CD4-positive, alpha-beta memory T cell (primary cell): ENCODE results near the gene SNX9. TPM values are rescaled to one million over a fixed set of nuclear protein-coding genes. Genes with fewer than 3 reads are reported as not detected.
"Not testable (repeated sequence)": the region's sequence is repeated elsewhere in the genome, so short reads cannot be mapped to it uniquely, and the experiment has no call there.

Experiments
- CTCF ChIA-PET: fragments of 350-600 bp; sonication (Branson Sonifier 250); formaldehyde crosslinking; loops from one replicate; lab custom pipeline; 2021; ENCODE audit warnings: inconsistent platforms; ENCODE audit not compliant: partially characterized antibody; lab: Charles Lee
- POLR2A ChIA-PET: fragments of 350-600 bp; sonication (Branson Sonifier 250); formaldehyde crosslinking; loops from one replicate; lab custom pipeline; 2021; ENCODE audit not compliant: partially characterized antibody; lab: Charles Lee
- DNase-seq, 5 donors: peaks; one replicate each; pipeline versions ENCODE4 v3.0.0 to v3.0.0-alpha.2; 2020 to 2022; ENCODE audit warnings: mixed read lengths in 1 of 5
- H3K27ac ChIP-seq: one replicate; pipeline ENCODE4 v1.7.0; 2013; ENCODE audit warnings: low read depth, low read length
- H3K27me3 ChIP-seq: 2 replicates; pipeline ENCODE4 v1.7.0; 2013; ENCODE audit warnings: mild to moderate bottlenecking, low read length, moderate library complexity; ENCODE audit not compliant: insufficient read depth
- H3K36me3 ChIP-seq: 2 replicates; pipeline ENCODE4 v1.7.0; 2013; ENCODE audit warnings: mild to moderate bottlenecking, low read length, moderate library complexity; ENCODE audit not compliant: insufficient read depth
- H3K4me1 ChIP-seq: 2 replicates; pipeline ENCODE4 v1.7.0; 2013; ENCODE audit warnings: mild to moderate bottlenecking, low read length, moderate library complexity; ENCODE audit not compliant: insufficient read depth
- H3K4me3 ChIP-seq, 2 donors: one replicate each; pipeline ENCODE4 v1.7.0; 2013; ENCODE audit warnings: low read length in 2 of 2, mild to moderate bottlenecking in 1 of 2
- H3K9me3 ChIP-seq, 2 donors: one replicate each; pipeline ENCODE4 v1.7.0; 2013; ENCODE audit warnings: low read length in 2 of 2, control low read depth in 1 of 2; ENCODE audit not compliant: control insufficient read depth in 1 of 2
- H3K27ac Mint-ChIP-seq, 7 donors: one replicate each; pipeline ENCODE4 v1.8.0; 2020 to 2021; ENCODE audit warnings: mixed read lengths in 7 of 7, mild to moderate bottlenecking in 6 of 7, inconsistent platforms in 3 of 7, moderate library complexity in 3 of 7
- H3K27me3 Mint-ChIP-seq, 2 donors: one replicate each; pipeline ENCODE4 v1.8.0; 2020 to 2021; ENCODE audit warnings: mixed read lengths in 2 of 2
- H3K36me3 Mint-ChIP-seq, 2 donors: one replicate each; pipeline ENCODE4 v1.8.0; 2020 to 2021; ENCODE audit warnings: mixed read lengths in 2 of 2, inconsistent platforms in 1 of 2, mild to moderate bottlenecking in 1 of 2
- H3K4me1 Mint-ChIP-seq, 4 donors: one replicate each; pipeline ENCODE4 v1.8.0; 2020 to 2021; ENCODE audit warnings: mixed read lengths in 4 of 4, mild to moderate bottlenecking in 1 of 4
- H3K4me3 Mint-ChIP-seq, 8 donors: one replicate each; pipeline ENCODE4 v1.8.0; 2020 to 2021; ENCODE audit warnings: mixed read lengths in 8 of 8, mild to moderate bottlenecking in 7 of 8, moderate library complexity in 6 of 8, inconsistent platforms in 3 of 8
- H3K9me3 Mint-ChIP-seq, 8 donors: one replicate each; pipeline ENCODE4 v1.8.0; 2020 to 2021; ENCODE audit warnings: mixed read lengths in 8 of 8, mild to moderate bottlenecking in 5 of 8, inconsistent platforms in 3 of 8, moderate library complexity in 1 of 8
- intact Hi-C: fragments of 100-400 bp; cut with micrococcal nuclease; formaldehyde crosslinking; loops from one replicate; pipeline ENCODE4 v1.15.1; 2023
- polyA plus RNA-seq, 2 donors: library from polyadenylated mRNA; unstranded; fragments of 300-500 nt; fragmentation: Illumina TruSeq; gene quantifications; one replicate each; pipeline ENCODE4 v1.2.3, GENCODE V29; 2021
- total RNA-seq, 2 experiments: library from RNA; stranded (reverse); gene quantifications; one replicate each; pipeline ENCODE4 v1.2.3, GENCODE V29; 2021

Gene SNX9
- total and polyA plus RNA-seq, 4 experiments from 2014 or later = 12.9 to 21.9 (median 20.5) TPM

- H3K9me3 ChIP-seq, DNase-seq, CTCF ChIA-PET, H3K4me3 ChIP-seq, H3K36me3 ChIP-seq, H3K36me3 Mint-ChIP-seq, H3K27me3 Mint-ChIP-seq, POLR2A ChIA-PET, H3K27me3 ChIP-seq, intact Hi-C loops, H3K27ac ChIP-seq: not testable (repeated sequence)
- H3K9me3 Mint-ChIP-seq = peaks cover 0 to 13% (median 7%) of the 10 kb centered on the region in 8 donors
- peak overlapping the region in 3 of 8 donors; percentile 6 to 15 (median 9) for H3K4me3 Mint-ChIP-seq
- peaks cover 25 to 76% (median 36%) of the 10 kb centered on the region in 4 donors for H3K4me1 Mint-ChIP-seq
- peaks cover 45% of the 10 kb centered on the region for H3K4me1 ChIP-seq
- H3K27ac Mint-ChIP-seq = peak overlapping the region in 2 of 7 donors; percentile 32 to 38
Measured at GRCh38 chr6:157858664-157859063, 35.6 kb downstream of the SNX9 start.

- no peaks in the 10 kb centered on the region for H3K36me3 ChIP-seq
- Mint-ChIP-seq H3K4me3 (peak overlapping the region in 5 of 8 donors; percentile 3 to 81 (median 35)), H3K27ac (peak overlapping the region in 3 of 7 donors; percentile 40 to 54 (median 42)), H3K9me3 (peaks cover 0 to 5% (median under 1%) of the 10 kb centered on the region in 8 donors), H3K36me3 (peaks cover 2 to 3% of the 10 kb centered on the region in 2 donors), H3K4me1 (peaks cover 26 to 72% (median 33%) of the 10 kb centered on the region in 4 donors), H3K27me3 (peaks cover 0 to 1% of the 10 kb centered on the region in 2 donors)
- H3K27ac ChIP-seq = no peak overlapping the region
- DNase-seq = no peak
- ChIA-PET CTCF (no interaction called here), POLR2A (no interaction called here)
- no peak overlapping the region for H3K4me3 ChIP-seq
- no peaks in the 10 kb centered on the region for H3K27me3 ChIP-seq
- H3K9me3 ChIP-seq = no peaks in the 10 kb centered on the region
- intact Hi-C loops = no loop called here
- peaks cover 45% of the 10 kb centered on the region for H3K4me1 ChIP-seq
Measured at GRCh38 chr6:157859775-157860504, 36.9 kb downstream of the SNX9 start.

- H3K4me1 Mint-ChIP-seq = peaks cover 25 to 69% (median 33%) of the 10 kb centered on the region in 4 donors
- intact Hi-C loops = no loop called here
- POLR2A ChIA-PET = no interaction called here
- peak; percentile 63 to 79 (median 73) for DNase-seq
- H3K27ac Mint-ChIP-seq = peak overlapping the region in 3 of 7 donors; percentile 40 to 54 (median 42)
- H3K9me3 ChIP-seq = no peaks in the 10 kb centered on the region
- CTCF ChIA-PET = interaction anchor here (1.8 kb wide), 1 partner anchor 13 kb away, joined by 5 read pairs; no protein-coding TSS in a partner anchor
- H3K27me3 ChIP-seq = no peaks in the 10 kb centered on the region
- peaks cover 0 to 1% of the 10 kb centered on the region in 2 donors for H3K27me3 Mint-ChIP-seq
- no peak overlapping the region for H3K27ac ChIP-seq
- H3K4me1 ChIP-seq = peaks cover 44% of the 10 kb centered on the region
- no peak overlapping the region for H3K4me3 ChIP-seq
- H3K9me3 Mint-ChIP-seq = peaks cover 0 to 2% (median 0%) of the 10 kb centered on the region in 8 donors
- peaks cover 0 to 3% of the 10 kb centered on the region in 2 donors for H3K36me3 Mint-ChIP-seq
- H3K4me3 Mint-ChIP-seq = peak overlapping the region in 4 of 8 donors; percentile 35 to 81 (median 55)
- no peaks in the 10 kb centered on the region for H3K36me3 ChIP-seq
Measured at GRCh38 chr6:157860505-157860991, 37.5 kb downstream of the SNX9 start.

- intact Hi-C loops = no loop called here
- H3K27ac Mint-ChIP-seq = peak overlapping the region in 2 of 7 donors; percentile 11 to 18
- Histone ChIP-seq H3K36me3 (no peaks in the 10 kb centered on the region), H3K9me3 (no peaks in the 10 kb centered on the region), H3K27ac (no peak overlapping the region), H3K27me3 (no peaks in the 10 kb centered on the region), H3K4me1 (peaks cover 42% of the 10 kb centered on the region), H3K4me3 (no peak overlapping the region)
- H3K9me3 Mint-ChIP-seq = peaks cover 0 to 2% (median 0%) of the 10 kb centered on the region in 8 donors
- H3K27me3 Mint-ChIP-seq = peaks cover 0 to 1% of the 10 kb centered on the region in 2 donors
- no peak overlapping the region for H3K4me3 Mint-ChIP-seq
- peaks cover 26 to 65% (median 32%) of the 10 kb centered on the region in 4 donors for H3K4me1 Mint-ChIP-seq
- ChIA-PET CTCF (interaction anchor here (1.8 kb wide), 1 partner anchor 13 kb away, joined by 5 read pairs; no protein-coding TSS in a partner anchor), POLR2A (interaction anchor here (1.5 kb wide), 1 partner anchor 24 kb away, joined by 3 read pairs; no protein-coding TSS in a partner anchor)
- H3K36me3 Mint-ChIP-seq = peaks cover 0 to 3% of the 10 kb centered on the region in 2 donors
- no peak for DNase-seq
Measured at GRCh38 chr6:157861184-157861583, 38.1 kb downstream of the SNX9 start.

GRCh38 chr6:157861814-157862213, 38.8 kb downstream of the SNX9 start:
- DNase-seq = no peak
- ChIA-PET CTCF (interaction anchor here (1.8 kb wide), 1 partner anchor 12 kb away, joined by 5 read pairs; no protein-coding TSS in a partner anchor), POLR2A (interaction anchor here (1.5 kb wide), 1 partner anchor 23 kb away, joined by 3 read pairs; no protein-coding TSS in a partner anchor)
- Histone ChIP-seq H3K9me3 (no peaks in the 10 kb centered on the region), H3K4me1 (peaks cover 46% of the 10 kb centered on the region), H3K36me3 (no peaks in the 10 kb centered on the region), H3K4me3 (no peak overlapping the region), H3K27ac (no peak overlapping the region), H3K27me3 (no peaks in the 10 kb centered on the region)
- intact Hi-C loops = no loop called here
- H3K4me3 Mint-ChIP-seq = no peak overlapping the region
- no peak overlapping the region for H3K27ac Mint-ChIP-seq
- H3K9me3 Mint-ChIP-seq = peaks cover 0 to 2% (median 0%) of the 10 kb centered on the region in 8 donors
- H3K27me3 Mint-ChIP-seq = peaks cover 0 to 1% of the 10 kb centered on the region in 2 donors
- peaks cover 0 to 3% of the 10 kb centered on the region in 2 donors for H3K36me3 Mint-ChIP-seq
- H3K4me1 Mint-ChIP-seq = peaks cover 29 to 63% (median 36%) of the 10 kb centered on the region in 4 donors

- no peak overlapping the region for H3K27ac ChIP-seq
- Mint-ChIP-seq H3K4me1 (peaks cover 33 to 69% (median 41%) of the 10 kb centered on the region in 4 donors), H3K27me3 (peaks cover 0 to 1% of the 10 kb centered on the region in 2 donors), H3K9me3 (no peaks in the 10 kb centered on the region), H3K27ac (peak overlapping the region in 2 of 7 donors; percentile 3 to 22), H3K36me3 (peaks cover 3% of the 10 kb centered on the region in 2 donors), H3K4me3 (no peak overlapping the region)
- no peak overlapping the region for H3K4me3 ChIP-seq
- H3K4me1 ChIP-seq = peaks cover 53% of the 10 kb centered on the region
- no peaks in the 10 kb centered on the region for H3K9me3 ChIP-seq
- H3K36me3 ChIP-seq = no peaks in the 10 kb centered on the region
- ChIA-PET CTCF (interaction anchor here (1.0 to 1.5 kb wide), 5 partner anchors 10 to 109 kb away, joined by 3 to 5 read pairs (median 4); no protein-coding TSS in a partner anchor), POLR2A (interaction anchor here (1.5 kb wide), 1 partner anchor 22 kb away, joined by 3 read pairs; no protein-coding TSS in a partner anchor)
- no peak for DNase-seq
- H3K27me3 ChIP-seq = no peaks in the 10 kb centered on the region
- intact Hi-C loops = no loop called here
Measured at GRCh38 chr6:157862706-157863105, 39.7 kb downstream of the SNX9 start.
